Mesenchymal stem cell (in vitro differentiated cells and primary cell): ENCODE measurements around the gene CASKIN2.

Experiments
- DNase-seq: peaks from one replicate; pipeline ENCODE4 v3.0.0-alpha.2; 2013
- H2AFZ ChIP-seq: one replicate; pipeline ENCODE4 v1.6.1; 2013; ENCODE audit warnings: low read depth, mild to moderate bottlenecking, control low read depth, inconsistent platforms, low read length, moderate library complexity
- H2AK5ac ChIP-seq: 2 replicates; pipeline ENCODE4 v1.6.1; 2013; ENCODE audit warnings: low read length, moderate library complexity, mild to moderate bottlenecking, inconsistent platforms; ENCODE audit not compliant: severe bottlenecking
- H2BK120ac ChIP-seq: one replicate; pipeline ENCODE4 v1.6.1; 2013; ENCODE audit warnings: low read depth, mild to moderate bottlenecking, inconsistent platforms, low read length, moderate library complexity
- H2BK12ac ChIP-seq, 2 experiments: one replicate each; pipeline ENCODE4 v1.6.1; 2013; ENCODE audit warnings: inconsistent platforms in 2 of 2, low read length in 2 of 2, mild to moderate bottlenecking in 2 of 2, moderate library complexity in 2 of 2, control low read depth in 1 of 2
- H2BK15ac ChIP-seq: one replicate; pipeline ENCODE4 v1.6.1; 2013; ENCODE audit warnings: mild to moderate bottlenecking, low read depth, inconsistent platforms; ENCODE audit not compliant: poor library complexity, severe bottlenecking
- H2BK5ac ChIP-seq: 2 replicates; pipeline ENCODE4 v1.6.1; 2013; ENCODE audit warnings: low read depth, mild to moderate bottlenecking, low read length, control low read depth, inconsistent platforms; ENCODE audit not compliant: poor library complexity, severe bottlenecking
- H3K14ac ChIP-seq, 2 experiments: one replicate each; pipeline ENCODE4 v1.6.1; 2013; ENCODE audit warnings: inconsistent platforms in 2 of 2, low read length in 2 of 2, control low read depth in 1 of 2, mild to moderate bottlenecking in 1 of 2, moderate library complexity in 1 of 2
- H3K18ac ChIP-seq, 2 experiments: one replicate each; pipeline ENCODE4 v1.6.1; 2013; ENCODE audit warnings: inconsistent platforms in 2 of 2, low read length in 2 of 2, control low read depth in 1 of 2, low read depth in 1 of 2, mild to moderate bottlenecking in 1 of 2
- H3K23ac ChIP-seq, 2 experiments: one replicate each; pipeline ENCODE4 v1.6.1; 2013; ENCODE audit warnings: inconsistent platforms in 2 of 2, low read length in 2 of 2, mild to moderate bottlenecking in 2 of 2, moderate library complexity in 2 of 2, control low read depth in 1 of 2
- H3K27ac ChIP-seq: 2 replicates; pipeline ENCODE4 v1.5.1; 2013; ENCODE audit warnings: mild to moderate bottlenecking, moderate library complexity, low read length, control low read depth, inconsistent platforms; ENCODE audit not compliant: poor library complexity, severe bottlenecking
- H3K27me3 ChIP-seq, 2 experiments: 2 replicates each; pipeline versions ENCODE4 v1.6.1 to v1.7.0; 2013; ENCODE audit warnings: low read length in 2 of 2, mild to moderate bottlenecking in 2 of 2, moderate library complexity in 2 of 2, control low read depth in 1 of 2, inconsistent platforms in 1 of 2; ENCODE audit not compliant: control insufficient read depth in 1 of 2, insufficient read depth in 1 of 2
- H3K36me3 ChIP-seq, 2 experiments: 2 replicates each; pipeline versions ENCODE4 v1.6.1 to v1.7.0; 2013; ENCODE audit warnings: low read length in 2 of 2, control low read depth in 1 of 2, inconsistent platforms in 1 of 2, low read depth in 1 of 2, mild to moderate bottlenecking in 1 of 2; ENCODE audit not compliant: insufficient read depth in 2 of 2, control insufficient read depth in 1 of 2
- H3K4ac ChIP-seq, 2 experiments: one replicate each; pipeline ENCODE4 v1.6.1; 2013; ENCODE audit warnings: inconsistent platforms in 2 of 2, low read length in 2 of 2, mild to moderate bottlenecking in 2 of 2, moderate library complexity in 2 of 2, control low read depth in 1 of 2, low read depth in 1 of 2
- H3K4me1 ChIP-seq: 2 replicates; pipeline ENCODE4 v1.6.1; 2013; ENCODE audit warnings: low read depth, low read length, control low read depth; ENCODE audit not compliant: control insufficient read depth, insufficient read depth
- H3K4me2 ChIP-seq: 2 replicates; pipeline ENCODE4 v1.6.1; 2013; ENCODE audit warnings: low read length, mild to moderate bottlenecking, inconsistent platforms; ENCODE audit not compliant: poor library complexity, severe bottlenecking
- H3K4me3 ChIP-seq, 2 experiments: 2 replicates each; pipeline versions ENCODE4 v1.5.1 to v1.7.0; 2013; ENCODE audit warnings: low read length in 2 of 2, mild to moderate bottlenecking in 2 of 2, control low read depth in 1 of 2, low read depth in 1 of 2; ENCODE audit not compliant: insufficient read depth in 1 of 2
- H3K79me1 ChIP-seq: replicated peaks from 2 replicates; pipeline ENCODE4 v1.6.1; 2013; ENCODE audit warnings: mild to moderate bottlenecking, control low read depth, low read length, inconsistent platforms; ENCODE audit not compliant: poor library complexity, severe bottlenecking
- H3K9ac ChIP-seq: 2 replicates; pipeline ENCODE4 v1.7.0; 2013; ENCODE audit warnings: mild to moderate bottlenecking, low read length, moderate library complexity
- H3K9me3 ChIP-seq: 2 replicates; pipeline ENCODE4 v1.7.0; 2013; ENCODE audit warnings: mild to moderate bottlenecking, low read length; ENCODE audit not compliant: control insufficient read depth
- H4K8ac ChIP-seq: one replicate; pipeline ENCODE4 v1.6.1; 2013; ENCODE audit warnings: inconsistent platforms, mild to moderate bottlenecking, low read length, moderate library complexity
- H4K91ac ChIP-seq: one replicate; pipeline ENCODE4 v1.6.1; 2013; ENCODE audit warnings: mild to moderate bottlenecking, low read length, inconsistent platforms
- WGBS: methylation state at CpG from one replicate; pipeline ENCODE4 v1.1.7; 2013; ENCODE audit warnings: mixed read lengths; 5-methylcytosine and 5-hydroxymethylcytosine counted together

Gene CASKIN2

DNA sequence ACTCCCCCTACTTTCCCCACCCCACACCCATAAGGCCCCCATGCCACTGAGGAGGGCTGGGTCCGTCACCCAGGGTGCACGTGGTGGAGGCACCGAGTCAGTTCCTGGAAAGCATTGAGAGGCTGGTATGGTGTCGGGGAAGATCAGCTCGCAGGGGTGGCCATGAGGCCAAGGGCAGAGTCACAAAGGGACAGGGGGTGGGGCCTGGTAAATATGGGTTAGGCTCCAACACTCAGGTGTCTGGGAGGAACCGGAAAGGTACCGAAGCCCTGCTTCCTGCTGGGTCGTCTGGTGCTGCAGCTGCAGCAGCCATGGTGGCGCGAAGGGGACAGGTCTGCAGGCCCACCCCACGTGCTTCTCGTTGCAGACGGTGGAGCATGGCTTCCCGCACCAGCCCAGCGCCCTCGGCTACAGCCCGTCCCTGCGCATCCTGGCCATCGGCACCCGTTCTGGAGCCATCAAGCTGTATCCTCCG lies 40.4 kb upstream of the CASKIN2 start:
- no peaks in the 10 kb centered on the region for H3K9me3 ChIP-seq
- H2BK15ac ChIP-seq: peak overlapping the region; percentile 68
- DNase-seq: no peak
- no peak overlapping the region for H3K18ac ChIP-seq
- peaks cover 46% of the 10 kb centered on the region for H3K4me1 ChIP-seq
- H3K27me3 ChIP-seq: peaks cover 0 to 4% of the 10 kb centered on the region in 2 experiments
- no peak overlapping the region for H4K8ac ChIP-seq
- H2BK5ac ChIP-seq: no peak overlapping the region
- H4K91ac ChIP-seq: peak overlapping the region; percentile 2
- no peak overlapping the region for H3K23ac ChIP-seq
- no peak overlapping the region for H3K9ac ChIP-seq
- H3K4me3 ChIP-seq: peak overlapping the region in 1 of 2 experiments; percentile 8
- H3K14ac ChIP-seq: peak overlapping the region in 1 of 2 experiments; percentile 74
- H3K79me1 ChIP-seq: no peaks in the 10 kb centered on the region
- no peak overlapping the region for H3K4me2 ChIP-seq
- no peaks in the 10 kb centered on the region for H3K36me3 ChIP-seq
- WGBS: 93% methylated on average over 21 of the region's 21 CpGs
- no peak overlapping the region for H2BK120ac ChIP-seq
- no peak overlapping the region for H3K27ac ChIP-seq
- H2AK5ac ChIP-seq: peak overlapping the region; percentile 95
- H2BK12ac ChIP-seq: peak overlapping the region in 1 of 2 experiments; percentile 21
- H2AFZ ChIP-seq: no peak overlapping the region
- H3K4ac ChIP-seq: no peak overlapping the region

DNA sequence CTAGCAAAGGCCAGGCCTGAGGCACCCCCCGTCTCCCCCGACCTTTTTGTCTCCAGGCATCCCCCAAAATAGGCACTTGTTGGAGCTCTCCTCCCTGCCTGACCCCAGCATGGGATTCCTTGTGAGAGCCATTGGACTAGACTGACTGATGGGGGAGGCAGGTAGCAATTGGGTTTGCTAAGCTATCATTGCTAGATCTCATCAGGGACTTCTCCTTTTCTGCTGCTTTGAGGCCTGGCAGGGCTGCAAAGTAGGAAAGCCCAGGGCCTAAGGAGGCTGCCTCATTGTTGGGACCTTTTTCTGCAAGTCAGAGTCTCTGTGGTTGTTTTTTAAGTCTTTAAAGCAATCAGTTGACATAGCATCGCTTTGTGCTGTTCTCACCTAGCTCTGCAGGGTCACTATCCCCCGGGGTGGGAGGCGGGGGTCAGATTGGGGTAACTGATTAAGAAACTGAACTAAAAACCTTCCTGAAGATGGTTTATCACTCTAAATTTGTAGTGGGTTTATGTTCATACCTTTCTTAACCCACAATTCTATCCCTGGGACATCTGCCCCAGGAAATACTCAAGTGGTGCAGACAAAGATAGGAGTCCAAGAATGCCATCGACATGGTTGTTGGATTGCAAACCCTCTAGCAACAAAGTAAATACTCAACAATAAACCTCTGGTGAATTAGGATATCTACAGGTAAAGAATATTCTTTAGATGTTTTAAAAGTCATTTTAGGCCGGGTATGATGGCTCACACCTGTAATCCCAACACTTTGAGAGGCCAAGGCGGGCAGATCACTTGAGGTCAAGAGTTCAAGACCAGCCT lies 38.2 kb upstream of the CASKIN2 start:
- Histone ChIP-seq H2BK5ac (no peak overlapping the region), H2AK5ac (peak overlapping the region; percentile 80), H3K18ac (peak overlapping the region; percentile 58 to 69), H3K4me2 (peak overlapping the region; percentile 19), H2BK15ac (peak overlapping the region; percentile 70), H2AFZ (no peak overlapping the region), H2BK12ac (peak overlapping the region; percentile 88 to 98), H3K4me1 (peaks cover 49% of the 10 kb centered on the region), H3K9ac (no peak overlapping the region), H3K36me3 (no peaks in the 10 kb centered on the region), H3K4ac (peak overlapping the region; percentile 52 to 59), H4K91ac (peak overlapping the region; percentile 94), H3K9me3 (no peaks in the 10 kb centered on the region), H2BK120ac (peak overlapping the region; percentile 90), H3K79me1 (no peaks in the 10 kb centered on the region), H3K27me3 (peaks cover 0 to 20% of the 10 kb centered on the region in 2 experiments), H4K8ac (peak overlapping the region; percentile 87), H3K14ac (no peak overlapping the region), H3K4me3 (no peak overlapping the region), H3K27ac (peak overlapping the region; percentile 74), H3K23ac (no peak overlapping the region)
- DNase-seq: peak; percentile 35
- WGBS: 63% methylated on average over 5 of the region's 8 CpGs

DNA sequence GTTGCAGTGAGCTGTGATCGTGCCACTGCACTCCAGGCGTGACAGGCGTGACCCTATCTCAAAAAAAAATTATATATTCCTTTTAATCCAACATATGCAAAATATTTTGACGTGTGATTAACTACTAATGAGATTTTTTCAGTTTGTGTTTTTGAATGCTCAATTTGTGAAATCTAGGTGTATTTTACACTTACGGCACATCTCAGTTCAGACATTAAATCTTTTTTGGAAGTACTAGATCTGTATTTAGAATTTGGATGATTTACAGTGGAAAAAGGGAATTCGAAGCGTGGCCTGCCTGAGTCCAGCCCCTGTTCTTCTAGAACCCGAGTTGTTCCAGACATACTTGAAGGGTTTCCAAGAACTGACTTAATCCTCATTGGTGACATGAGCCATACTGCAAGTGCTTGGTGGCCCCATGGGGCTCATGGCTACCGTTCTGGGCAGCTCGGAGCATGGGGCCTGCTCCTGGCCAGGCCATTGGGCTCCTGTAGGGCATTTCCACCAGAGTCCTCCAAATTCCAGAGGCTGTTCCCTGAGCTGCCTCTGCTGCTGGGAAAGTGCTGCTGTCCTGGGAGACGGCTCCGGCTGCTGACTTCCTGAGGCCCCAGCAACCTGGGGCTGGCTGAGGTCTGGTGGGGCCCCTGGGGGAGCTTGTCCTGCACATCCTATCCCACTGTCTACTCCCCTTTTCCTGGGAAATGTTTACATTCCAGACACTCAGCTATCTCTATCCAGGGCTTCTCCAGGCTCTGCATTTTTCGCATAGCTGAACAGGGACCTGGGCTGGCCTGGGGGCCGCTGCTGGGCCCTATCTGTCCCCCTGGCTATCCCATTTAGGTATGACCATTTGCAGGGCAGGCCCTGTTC lies 37.3 kb upstream of the CASKIN2 start:
- Histone ChIP-seq H2BK120ac (peak overlapping the region; percentile 90), H3K4me2 (peak overlapping the region; percentile 19), H3K27me3 (peaks cover 0 to 27% of the 10 kb centered on the region in 2 experiments), H3K4me1 (peaks cover 41% of the 10 kb centered on the region), H3K79me1 (no peaks in the 10 kb centered on the region), H3K4ac (peak overlapping the region; percentile 52 to 64), H3K23ac (no peak overlapping the region), H2BK12ac (peak overlapping the region; percentile 88 to 98), H4K91ac (peak overlapping the region; percentile 94), H3K27ac (peak overlapping the region; percentile 74), H2AK5ac (peak overlapping the region; percentile 80), H2BK5ac (no peak overlapping the region), H2AFZ (no peak overlapping the region), H3K4me3 (no peak overlapping the region), H3K36me3 (no peaks in the 10 kb centered on the region), H3K14ac (no peak overlapping the region), H3K9me3 (no peaks in the 10 kb centered on the region), H4K8ac (peak overlapping the region; percentile 87), H2BK15ac (peak overlapping the region; percentile 30), H3K18ac (peak overlapping the region; percentile 69 to 73), H3K9ac (no peak overlapping the region)
- WGBS: 10% methylated on average over 9 of the region's 14 CpGs
- peak; percentile 67 for DNase-seq
